Activated CD4-positive, alpha-beta T cell treated with anti-CD3 and anti-CD28 coated beads, Interleukin-2, amount 10 ng/mL, durations not matched to agents 24 days and 14 days (primary cell): Measurements from ENCODE around the gene DDX4. TPM values are rescaled to one million over a fixed set of nuclear protein-coding genes. Genes with fewer than 3 reads are reported as not detected.

Experiments used
- DNase-seq: peaks from one replicate; pipeline ENCODE4 v3.0.0; 2022
- H3K27ac Mint-ChIP-seq: one replicate; pipeline ENCODE4 v1.8.0; 2022; ENCODE audit warnings: mild to moderate bottlenecking, mixed read lengths
- H3K27me3 Mint-ChIP-seq: one replicate; pipeline ENCODE4 v1.8.0; 2022; ENCODE audit warnings: mixed read lengths
- H3K36me3 Mint-ChIP-seq: one replicate; pipeline ENCODE4 v1.8.0; 2022; ENCODE audit warnings: low read depth, mild to moderate bottlenecking, mixed read lengths
- H3K4me1 Mint-ChIP-seq: one replicate; pipeline ENCODE4 v1.8.0; 2021; ENCODE audit warnings: mixed read lengths
- H3K4me3 Mint-ChIP-seq: one replicate; pipeline ENCODE4 v1.8.0; 2022; ENCODE audit warnings: mild to moderate bottlenecking, moderate library complexity, mixed read lengths
- H3K9me3 Mint-ChIP-seq: one replicate; pipeline ENCODE4 v1.8.0; 2021; ENCODE audit warnings: mixed read lengths
- intact Hi-C: fragments of 100-400 bp; cut with micrococcal nuclease; formaldehyde crosslinking; loops from one replicate; pipeline ENCODE4 v1.15.1; 2023
- total RNA-seq: library from RNA; stranded (reverse); gene quantifications from 2 replicates; pipeline ENCODE4 v1.2.3, GENCODE V29; 2022

DDX4 gene
- total RNA-seq, 1 donor from 2014 or later, result 0.40 TPM

GRCh38 chr5:55817030-55817429 lies 79.2 kb downstream of the DDX4 start:
- intact Hi-C loops, result no loop called here
- no peak for DNase-seq
- peaks cover 1% of the 10 kb centered on the region for H3K36me3 Mint-ChIP-seq
- H3K9me3 Mint-ChIP-seq, result no peaks in the 10 kb centered on the region
- peaks cover 42% of the 10 kb centered on the region for H3K27me3 Mint-ChIP-seq
- peaks cover 7% of the 10 kb centered on the region for H3K4me1 Mint-ChIP-seq
- H3K4me3 Mint-ChIP-seq, result no peak overlapping the region
- no peak overlapping the region for H3K27ac Mint-ChIP-seq

GRCh38 chr5:55820488-55820887 lies 82.6 kb downstream of the DDX4 start:
- intact Hi-C loops, result loop anchor here (5.0 kb wide), 1 partner anchor 47 kb away; no protein-coding TSS in a partner anchor

GRCh38 chr5:55821731-55822512 lies 84.1 kb downstream of the DDX4 start:
- H3K9me3 Mint-ChIP-seq, result peaks cover 4% of the 10 kb centered on the region
- H3K27ac Mint-ChIP-seq, result no peak overlapping the region
- intact Hi-C loops, result loop anchor here (5.0 kb wide), 1 partner anchor 45 kb away; no protein-coding TSS in a partner anchor
- peak; percentile 70 for DNase-seq
- peaks cover 9% of the 10 kb centered on the region for H3K4me1 Mint-ChIP-seq
- H3K36me3 Mint-ChIP-seq, result peaks cover 1% of the 10 kb centered on the region
- peak overlapping the region; percentile 75 for H3K4me3 Mint-ChIP-seq
- H3K27me3 Mint-ChIP-seq, result peaks cover 54% of the 10 kb centered on the region

More at GRCh38 chr5:55820488-55820887, 82.6 kb downstream of the DDX4 start:
- Mint-ChIP-seq H3K27ac (no peak overlapping the region), H3K4me1 (peaks cover 12% of the 10 kb centered on the region), H3K9me3 (no peaks in the 10 kb centered on the region), H3K27me3 (peaks cover 56% of the 10 kb centered on the region), H3K4me3 (no peak overlapping the region), H3K36me3 (peaks cover 1% of the 10 kb centered on the region)
- DNase-seq, result no peak

- Mint-ChIP-seq H3K27ac (no peak overlapping the region), H3K4me3 (no peak overlapping the region), H3K36me3 (peaks cover 1% of the 10 kb centered on the region), H3K27me3 (peaks cover 51% of the 10 kb centered on the region), H3K9me3 (peaks cover 8% of the 10 kb centered on the region), H3K4me1 (peaks cover 9% of the 10 kb centered on the region)
- intact Hi-C loops, result loop anchor here (5.0 kb wide), 1 partner anchor 44 kb away; no protein-coding TSS in a partner anchor
- no peak for DNase-seq
Observed at GRCh38 chr5:55823151-55823796, 85.4 kb downstream of the DDX4 start.

GRCh38 chr5:55829956-55830355 lies 92.1 kb downstream of the DDX4 start:
- peaks cover 7% of the 10 kb centered on the region for H3K27me3 Mint-ChIP-seq
- intact Hi-C loops, result no loop called here
- no peak for DNase-seq
- H3K36me3 Mint-ChIP-seq, result no peaks in the 10 kb centered on the region
- H3K27ac Mint-ChIP-seq, result no peak overlapping the region
- peaks cover 25% of the 10 kb centered on the region for H3K9me3 Mint-ChIP-seq
- H3K4me3 Mint-ChIP-seq, result no peak overlapping the region
- peaks cover 2% of the 10 kb centered on the region for H3K4me1 Mint-ChIP-seq

GRCh38 chr5:55832446-55832845 lies 94.6 kb downstream of the DDX4 start:
- Mint-ChIP-seq H3K27ac (no peak overlapping the region), H3K36me3 (no peaks in the 10 kb centered on the region), H3K9me3 (peaks cover 18% of the 10 kb centered on the region), H3K4me1 (peaks cover 2% of the 10 kb centered on the region), H3K4me3 (no peak overlapping the region), H3K27me3 (peaks cover under 1% of the 10 kb centered on the region)
- DNase-seq, result no peak
- intact Hi-C loops, result no loop called here

GRCh38 chr5:55836191-55836590 lies 98.3 kb downstream of the DDX4 start:
- intact Hi-C loops, result no loop called here
- H3K36me3 Mint-ChIP-seq, result no peaks in the 10 kb centered on the region
- DNase-seq, result no peak

GRCh38 chr5:55841976-55842375 lies 104.1 kb downstream of the DDX4 start:
- peaks cover 27% of the 10 kb centered on the region for H3K9me3 Mint-ChIP-seq
- H3K27me3 Mint-ChIP-seq, result no peaks in the 10 kb centered on the region
- no peak overlapping the region for H3K27ac Mint-ChIP-seq
- no peaks in the 10 kb centered on the region for H3K4me1 Mint-ChIP-seq
- no peak overlapping the region for H3K4me3 Mint-ChIP-seq
- intact Hi-C loops, result no loop called here
- no peaks in the 10 kb centered on the region for H3K36me3 Mint-ChIP-seq
- no peak for DNase-seq

More at GRCh38 chr5:55836191-55836590, 98.3 kb downstream of the DDX4 start:
- H3K4me1 Mint-ChIP-seq, result no peaks in the 10 kb centered on the region
- no peaks in the 10 kb centered on the region for H3K27me3 Mint-ChIP-seq
- H3K27ac Mint-ChIP-seq, result no peak overlapping the region
- no peak overlapping the region for H3K4me3 Mint-ChIP-seq
- peaks cover 21% of the 10 kb centered on the region for H3K9me3 Mint-ChIP-seq

- H3K27me3 Mint-ChIP-seq, result no peaks in the 10 kb centered on the region
- intact Hi-C loops, result no loop called here
- no peaks in the 10 kb centered on the region for H3K36me3 Mint-ChIP-seq
- DNase-seq, result no peak
- H3K27ac Mint-ChIP-seq, result no peak overlapping the region
- peaks cover 14% of the 10 kb centered on the region for H3K9me3 Mint-ChIP-seq
- no peak overlapping the region for H3K4me3 Mint-ChIP-seq
- peaks cover 24% of the 10 kb centered on the region for H3K4me1 Mint-ChIP-seq
Observed at GRCh38 chr5:55847837-55848236, 110.0 kb downstream of the DDX4 start.

GRCh38 chr5:55848783-55849182 lies 110.9 kb downstream of the DDX4 start:
- intact Hi-C loops, result no loop called here
- Mint-ChIP-seq H3K27ac (no peak overlapping the region), H3K4me3 (no peak overlapping the region)

GRCh38 chr5:55850839-55851674 lies 113.2 kb downstream of the DDX4 start, which contains the start of gene IL31RA:
Gene IL31RA, plus strand, starts transcription at chr5:55851357. Its CDS starts 214 bp downstream, at chr5:55851571.
- Mint-ChIP-seq H3K4me3 (no peak within 1 kb of the TSS), H3K9me3 (no peaks in the 10 kb centered on the region), H3K36me3 (no peaks in the 10 kb centered on the region), H3K4me1 (peaks cover 49% of the 10 kb centered on the region), H3K27ac (peak within 1 kb of the TSS; percentile 14), H3K27me3 (no peaks in the 10 kb centered on the region)
- intact Hi-C loops, result loop anchor here (5.0 kb wide), 1 partner anchor 79 kb away; no protein-coding TSS in a partner anchor
- no peak for DNase-seq

More at GRCh38 chr5:55848783-55849182, 110.9 kb downstream of the DDX4 start:
- Mint-ChIP-seq H3K27me3 (no peaks in the 10 kb centered on the region), H3K4me1 (peaks cover 33% of the 10 kb centered on the region), H3K9me3 (peaks cover 8% of the 10 kb centered on the region), H3K36me3 (no peaks in the 10 kb centered on the region)
- no peak for DNase-seq

GRCh38 chr5:55851675-55851979 lies 113.8 kb downstream of the DDX4 start:
- Mint-ChIP-seq H3K36me3 (no peaks in the 10 kb centered on the region), H3K4me3 (no peak overlapping the region), H3K27me3 (no peaks in the 10 kb centered on the region), H3K27ac (no peak overlapping the region), H3K4me1 (peaks cover 54% of the 10 kb centered on the region), H3K9me3 (no peaks in the 10 kb centered on the region)
- no peak for DNase-seq
- intact Hi-C loops, result loop anchor here (5.0 kb wide), 1 partner anchor 79 kb away; no protein-coding TSS in a partner anchor

- Mint-ChIP-seq H3K9me3 (no peaks in the 10 kb centered on the region), H3K27me3 (no peaks in the 10 kb centered on the region), H3K4me3 (no peak overlapping the region), H3K27ac (no peak overlapping the region), H3K4me1 (peaks cover 62% of the 10 kb centered on the region), H3K36me3 (no peaks in the 10 kb centered on the region)
- intact Hi-C loops, result loop anchor here (5.0 kb wide), 1 partner anchor 80 kb away; no protein-coding TSS in a partner anchor
- DNase-seq, result no peak
Observed at GRCh38 chr5:55852503-55852902, 114.6 kb downstream of the DDX4 start.
